BLaER1 treated with 17β-estradiol and CSF1 and Interleukin-3, amounts not matched to agents 10 nM and 100 nM (cell line): ENCODE results near the gene MYO10.

Source experiments
- H3K27ac ChIP-seq, 11 experiments: shearing (Covaris generic); formaldehyde crosslinking; 2 replicates each; pipeline ENCODE4 v1.8.1; 2022
- H3K27me3 ChIP-seq, 11 experiments: shearing (Covaris generic); formaldehyde crosslinking; 2 replicates each; pipeline ENCODE4 v1.8.1; 2022
- H3K36me3 ChIP-seq, 11 experiments: shearing (Covaris generic); formaldehyde crosslinking; 2 replicates each; pipeline ENCODE4 v1.8.1; 2022
- H3K4me1 ChIP-seq, 10 experiments: shearing (Covaris generic); formaldehyde crosslinking; 2 replicates each; pipeline ENCODE4 v1.8.1; 2022
- H3K4me2 ChIP-seq, 11 experiments: shearing (Covaris generic); formaldehyde crosslinking; 2 replicates each; pipeline ENCODE4 v1.8.1; 2022
- H3K4me3 ChIP-seq, 10 experiments: shearing (Covaris generic); formaldehyde crosslinking; 2 replicates each; pipeline ENCODE4 v1.8.1; 2022
- H3K9ac ChIP-seq, 11 experiments: shearing (Covaris generic); formaldehyde crosslinking; 2 replicates each; pipeline ENCODE4 v1.8.1; 2022
- H3K9me3 ChIP-seq, 11 experiments: shearing (Covaris generic); formaldehyde crosslinking; replicated peaks in 1 of 11; 2 replicates each; pipeline ENCODE4 v1.8.1; 2022
- H4K20me1 ChIP-seq, 11 experiments: shearing (Covaris generic); formaldehyde crosslinking; 2 replicates each; pipeline ENCODE4 v1.8.1; 2022
- Cebpa-rat ChIP-seq, 11 experiments: shearing (Covaris generic); IDR thresholded peaks; 2 replicates each; pipeline ENCODE4 v1.8.1; 2022

Gene MYO10

DNA sequence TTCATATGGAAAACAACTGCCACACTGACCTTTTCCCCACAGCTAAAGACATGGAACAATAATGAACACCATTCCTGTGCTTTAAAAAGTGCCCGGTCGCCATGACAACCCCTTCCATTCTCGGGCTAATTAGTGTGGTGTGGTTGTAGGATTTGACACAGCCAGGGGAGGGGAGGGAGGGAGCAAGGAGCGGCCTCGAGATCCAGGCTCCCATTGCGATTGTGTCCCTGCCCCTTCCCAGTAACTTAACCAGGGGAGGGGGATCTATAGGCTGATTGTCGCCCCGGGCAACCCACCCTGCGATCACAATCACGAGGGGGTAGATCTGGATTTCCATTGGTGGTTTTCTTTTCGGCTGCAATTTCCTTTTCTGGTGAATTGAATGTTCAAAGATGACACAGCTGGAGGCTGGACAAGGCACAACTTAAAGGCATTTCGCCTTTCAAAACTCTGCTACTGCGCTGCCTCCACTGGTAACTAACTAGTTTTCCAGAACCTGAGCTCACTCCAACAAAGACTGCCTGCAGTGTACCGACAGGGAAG, 222.6 kb downstream of the MYO10 start:
- Histone ChIP-seq H3K36me3 (no peaks in the 10 kb centered on the region), H3K9ac (no peak overlapping the region), H4K20me1 (no peaks in the 10 kb centered on the region), H3K9me3 (peaks cover 0 to 11% (median 5%) of the 10 kb centered on the region in 11 experiments; a peak in 7 of 22 replicates), H3K27me3 (no peaks in the 10 kb centered on the region), H3K4me2 (no peak overlapping the region), H3K4me1 (no peaks in the 10 kb centered on the region), H3K4me3 (no peak overlapping the region), H3K27ac (no peak overlapping the region)
- TF ChIP-seq Cebpa-rat (IDR thresholded peaks at IDR 0.05) = no peak

DNA sequence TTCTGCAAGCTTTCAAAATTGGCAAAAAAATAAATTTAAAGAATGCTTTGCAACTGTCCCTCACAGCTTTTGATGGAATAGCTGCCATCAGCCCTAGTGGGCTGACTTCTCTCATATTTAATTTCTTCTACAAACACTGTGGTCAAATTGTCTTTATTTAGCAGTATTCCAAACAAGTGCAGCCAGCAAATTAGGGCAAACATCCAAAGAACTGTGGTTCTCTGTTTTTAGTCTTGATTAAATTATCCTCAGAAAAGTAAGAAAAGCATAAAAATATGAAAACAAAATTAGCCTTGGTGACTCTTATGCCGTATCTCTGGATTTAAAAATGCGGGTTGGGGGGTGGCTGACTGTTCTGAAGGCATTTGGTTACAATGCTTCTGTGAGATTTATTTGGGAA, 223.5 kb downstream of the MYO10 start:
- no peak overlapping the region for H3K4me3 ChIP-seq
- H3K27ac ChIP-seq = no peak overlapping the region
- no peak overlapping the region for H3K4me2 ChIP-seq
- H3K36me3 ChIP-seq = no peaks in the 10 kb centered on the region
- no peaks in the 10 kb centered on the region for H4K20me1 ChIP-seq
- TF ChIP-seq Cebpa-rat (IDR thresholded peaks at IDR 0.05) = no peak
- peaks cover 0 to 11% (median 5%) of the 10 kb centered on the region in 11 experiments; a peak in 7 of 22 replicates for H3K9me3 ChIP-seq
- no peaks in the 10 kb centered on the region for H3K27me3 ChIP-seq
- no peak overlapping the region for H3K9ac ChIP-seq
- no peaks in the 10 kb centered on the region for H3K4me1 ChIP-seq

- Histone ChIP-seq H3K9ac (no peak overlapping the region), H3K36me3 (no peaks in the 10 kb centered on the region), H3K27me3 (no peaks in the 10 kb centered on the region), H3K9me3 (peaks cover 0 to 11% (median 5%) of the 10 kb centered on the region in 11 experiments; a peak in 8 of 22 replicates), H3K4me3 (no peak overlapping the region), H3K4me1 (no peaks in the 10 kb centered on the region), H3K4me2 (no peak overlapping the region), H4K20me1 (no peaks in the 10 kb centered on the region), H3K27ac (no peak overlapping the region)
- TF ChIP-seq Cebpa-rat (IDR thresholded peaks at IDR 0.05) = no peak
Observed at GRCh38 chr5:16712178-16712577, 223.9 kb downstream of the MYO10 start.

DNA sequence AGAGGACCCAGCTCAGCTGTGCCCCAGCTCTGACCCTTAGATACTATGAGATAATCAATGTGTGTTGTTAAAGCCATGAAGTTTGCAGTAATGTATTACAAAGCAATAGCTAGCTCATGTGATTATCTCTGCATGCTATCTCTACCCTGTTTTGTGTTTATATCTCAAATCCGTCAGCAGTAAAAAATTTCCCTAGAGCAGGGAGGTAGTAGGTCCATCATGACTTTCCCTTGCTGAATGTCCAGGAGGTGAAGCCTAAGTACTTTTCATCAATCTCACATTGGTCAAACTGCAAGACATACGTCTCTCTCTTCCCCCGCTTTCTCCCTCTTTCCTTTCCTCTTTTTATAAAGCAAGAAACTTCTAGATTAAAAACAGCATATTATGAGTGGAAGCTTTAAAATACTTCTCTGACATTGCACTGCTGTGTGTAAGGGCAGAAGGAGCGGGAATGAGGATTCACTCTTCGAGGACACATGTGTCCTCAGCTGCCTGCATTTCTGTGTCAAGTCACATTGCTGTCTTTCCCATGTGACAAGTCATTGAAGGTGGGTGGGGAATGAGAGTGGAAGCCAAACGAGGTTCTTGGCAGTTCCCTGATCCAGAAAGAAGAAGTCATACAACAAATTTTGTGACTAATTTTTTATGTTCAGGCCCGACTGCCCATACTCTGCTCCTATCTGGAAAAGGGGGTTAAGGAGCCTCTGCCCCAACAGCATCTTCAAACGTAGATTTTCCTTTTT, 226.2 kb downstream of the MYO10 start:
- H3K9me3 ChIP-seq = peaks cover 0 to 15% (median 6%) of the 10 kb centered on the region in 11 experiments; a peak in 10 of 22 replicates
- no peak overlapping the region for H3K4me2 ChIP-seq
- TF ChIP-seq Cebpa-rat (IDR thresholded peaks at IDR 0.05) = no peak
- no peaks in the 10 kb centered on the region for H3K4me1 ChIP-seq
- H4K20me1 ChIP-seq = no peaks in the 10 kb centered on the region
- H3K9ac ChIP-seq = no peak overlapping the region
- no peak overlapping the region for H3K27ac ChIP-seq
- H3K27me3 ChIP-seq = no peaks in the 10 kb centered on the region
- H3K36me3 ChIP-seq = no peaks in the 10 kb centered on the region
- H3K4me3 ChIP-seq = no peak overlapping the region

GRCh38 chr5:16707869-16708192, 228.3 kb downstream of the MYO10 start:
- no peak overlapping the region for H3K27ac ChIP-seq
- peaks cover 0 to 15% (median 6%) of the 10 kb centered on the region in 11 experiments; a peak in 10 of 22 replicates for H3K9me3 ChIP-seq
- no peaks in the 10 kb centered on the region for H3K27me3 ChIP-seq
- TF ChIP-seq Cebpa-rat (IDR thresholded peaks at IDR 0.05) = no peak
- no peaks in the 10 kb centered on the region for H3K36me3 ChIP-seq
- H4K20me1 ChIP-seq = no peaks in the 10 kb centered on the region
- H3K4me1 ChIP-seq = no peaks in the 10 kb centered on the region
- H3K4me3 ChIP-seq = no peak overlapping the region
- no peak overlapping the region for H3K4me2 ChIP-seq
- no peak overlapping the region for H3K9ac ChIP-seq

GRCh38 chr5:16707168-16707868, 228.8 kb downstream of the MYO10 start:
- H3K9ac ChIP-seq = no peak overlapping the region
- no peaks in the 10 kb centered on the region for H3K4me1 ChIP-seq
- peaks cover 0 to 15% (median 6%) of the 10 kb centered on the region in 11 experiments; a peak in 10 of 22 replicates for H3K9me3 ChIP-seq
- H3K27me3 ChIP-seq = no peaks in the 10 kb centered on the region
- H3K4me3 ChIP-seq = no peak overlapping the region
- H4K20me1 ChIP-seq = no peaks in the 10 kb centered on the region
- TF ChIP-seq Cebpa-rat (IDR thresholded peaks at IDR 0.05) = no peak
- H3K4me2 ChIP-seq = no peak overlapping the region
- no peaks in the 10 kb centered on the region for H3K36me3 ChIP-seq
- H3K27ac ChIP-seq = no peak overlapping the region

GRCh38 chr5:16704945-16705344, 231.1 kb downstream of the MYO10 start:
- H4K20me1 ChIP-seq = no peaks in the 10 kb centered on the region
- H3K36me3 ChIP-seq = no peaks in the 10 kb centered on the region
- H3K9me3 ChIP-seq = peaks cover 0 to 8% (median 0%) of the 10 kb centered on the region in 11 experiments; a peak in 3 of 22 replicates
- no peak overlapping the region for H3K4me3 ChIP-seq
- H3K27me3 ChIP-seq = no peaks in the 10 kb centered on the region
- H3K9ac ChIP-seq = no peak overlapping the region
- no peak overlapping the region for H3K4me2 ChIP-seq
- TF ChIP-seq Cebpa-rat (IDR thresholded peaks at IDR 0.05) = no peak
- no peak overlapping the region for H3K27ac ChIP-seq
- no peaks in the 10 kb centered on the region for H3K4me1 ChIP-seq

GRCh38 chr5:16702964-16703363, 233.1 kb downstream of the MYO10 start:
- Histone ChIP-seq H3K27ac (no peak overlapping the region), H3K4me1 (no peaks in the 10 kb centered on the region), H3K9ac (no peak overlapping the region), H3K4me2 (no peak overlapping the region), H3K4me3 (no peak overlapping the region), H3K9me3 (peaks cover 0 to 10% (median 0%) of the 10 kb centered on the region in 11 experiments; a peak in 4 of 22 replicates), H3K36me3 (no peaks in the 10 kb centered on the region), H4K20me1 (no peaks in the 10 kb centered on the region), H3K27me3 (no peaks in the 10 kb centered on the region)
- no peak for TF ChIP-seq Cebpa-rat (IDR thresholded peaks at IDR 0.05)

- no peak overlapping the region for H3K4me2 ChIP-seq
- no peaks in the 10 kb centered on the region for H4K20me1 ChIP-seq
- H3K9ac ChIP-seq = no peak overlapping the region
- H3K9me3 ChIP-seq = peaks cover 0 to 4% (median 0%) of the 10 kb centered on the region in 11 experiments; a peak in 1 of 22 replicates
- TF ChIP-seq Cebpa-rat (IDR thresholded peaks at IDR 0.05) = no peak
- H3K27me3 ChIP-seq = no peaks in the 10 kb centered on the region
- H3K36me3 ChIP-seq = no peaks in the 10 kb centered on the region
- H3K4me1 ChIP-seq = no peaks in the 10 kb centered on the region
- H3K27ac ChIP-seq = no peak overlapping the region
- H3K4me3 ChIP-seq = no peak overlapping the region
Observed at GRCh38 chr5:16701134-16702099, 234.7 kb downstream of the MYO10 start.
